IMR-90 (cell line): ENCODE results near the gene ERMARD. TPM values are rescaled to one million over a fixed set of nuclear protein-coding genes. Genes with fewer than 3 reads are reported as not detected.

Experiments used
- ATAC-seq: fragments of 200-7000 bp; cut with Tn5 transposase; 2 replicates; pipeline ENCODE4 v1.9.1; 2020; ENCODE audit warnings: low read depth, mild to moderate bottlenecking, moderate library complexity
- BruUV-seq: library from RNA; stranded (reverse); fragments of 400-500 nt; replicated peaks from 2 replicates; lab custom pipeline; 2021; lab: Mats Ljungman, UMichigan
- CTCF ChIA-PET: fragments of 300-600 bp; formaldehyde crosslinking; extraction: SDS; loops from one replicate; lab custom pipeline; 2021; ENCODE audit warnings: antibody characterized with exemption; lab: Yijun Ruan, JAX
- POLR2A ChIA-PET: fragments of 300-600 bp; sonication (Branson Sonifier 250); formaldehyde crosslinking; loops from one replicate; lab custom pipeline; 2022; ENCODE audit warnings: antibody characterized with exemption; ENCODE audit not compliant: unreplicated experiment; lab: Charles Lee
- DNase-seq: peaks from one replicate; pipeline ENCODE4 v3.0.0; 2013
- H2AFZ ChIP-seq: replicated peaks from 2 replicates; pipeline ENCODE3; 2013; ENCODE audit warnings: low read length, mild to moderate bottlenecking; ENCODE audit not compliant: poor library complexity
- H2AK5ac ChIP-seq: 2 replicates; pipeline ENCODE4 v1.6.1; 2013; ENCODE audit warnings: low read depth, low read length, inconsistent platforms
- H2AK9ac ChIP-seq: replicated peaks from 2 replicates; pipeline ENCODE3; 2013; ENCODE audit warnings: mild to moderate bottlenecking, low read depth, low read length, moderate library complexity; ENCODE audit not compliant: poor library complexity
- H2BK120ac ChIP-seq: 2 replicates; pipeline ENCODE4 v1.6.1; 2013; ENCODE audit warnings: low read depth, low read length, inconsistent platforms
- H2BK15ac ChIP-seq: 3 replicates; pipeline ENCODE4 v1.6.1; 2013; ENCODE audit warnings: low read depth, low read length, inconsistent platforms
- H2BK20ac ChIP-seq: 2 replicates; pipeline ENCODE4 v1.6.1; 2013; ENCODE audit warnings: low read depth, mild to moderate bottlenecking, inconsistent platforms, low read length, moderate library complexity
- H2BK5ac ChIP-seq: 2 replicates; pipeline ENCODE4 v1.6.1; 2013; ENCODE audit warnings: mild to moderate bottlenecking, low read depth, low read length, inconsistent platforms; ENCODE audit not compliant: poor library complexity, severe bottlenecking
- H3K14ac ChIP-seq: replicated peaks from 2 replicates; pipeline ENCODE4 v1.6.1; 2013; ENCODE audit warnings: low read depth, low read length, inconsistent platforms
- H3K18ac ChIP-seq: 2 replicates; pipeline ENCODE4 v1.6.1; 2013; ENCODE audit warnings: low read depth, low read length, control low read depth
- H3K23ac ChIP-seq: 2 replicates; pipeline ENCODE4 v1.6.1; 2013; ENCODE audit warnings: low read depth, low read length, inconsistent platforms
- H3K27ac ChIP-seq: 2 replicates; pipeline ENCODE4 v1.5.1; 2013; ENCODE audit warnings: mild to moderate bottlenecking, control low read depth, low read length; ENCODE audit not compliant: insufficient read depth
- H3K27me3 ChIP-seq: 2 replicates; pipeline ENCODE4 v1.6.1; 2013; ENCODE audit warnings: low read length; ENCODE audit not compliant: control insufficient read depth, insufficient read depth
- H3K36me3 ChIP-seq: 2 replicates; pipeline ENCODE4 v1.6.1; 2013; ENCODE audit warnings: low read length, mixed read lengths; ENCODE audit not compliant: control insufficient read depth, insufficient read depth
- H3K4ac ChIP-seq: 2 replicates; pipeline ENCODE4 v1.6.1; 2013; ENCODE audit warnings: low read depth, low read length, inconsistent platforms
- H3K4me1 ChIP-seq: 2 replicates; pipeline ENCODE4 v1.6.1; 2013; ENCODE audit warnings: low read length, mixed read lengths; ENCODE audit not compliant: control insufficient read depth, insufficient read depth
- H3K4me2 ChIP-seq: 2 replicates; pipeline ENCODE4 v1.6.1; 2013; ENCODE audit warnings: low read depth, mild to moderate bottlenecking, control low read depth, low read length, moderate library complexity
- H3K4me3 ChIP-seq: 2 replicates; pipeline ENCODE4 v1.5.1; 2013; ENCODE audit warnings: low read depth, mild to moderate bottlenecking, control low read depth, low read length, moderate library complexity; ENCODE audit not compliant: insufficient read depth
- H3K56ac ChIP-seq: 2 replicates; pipeline ENCODE4 v1.6.1; 2013; ENCODE audit warnings: low read length, inconsistent platforms; ENCODE audit not compliant: insufficient read depth; ENCODE audit errors: extremely low read depth
- H3K79me1 ChIP-seq, 2 experiments: 2 replicates each; pipeline ENCODE4 v1.6.1; 2013; ENCODE audit warnings: low read length in 2 of 2, inconsistent platforms in 1 of 2, low read depth in 1 of 2
- H3K9ac ChIP-seq: 2 replicates; pipeline ENCODE4 v1.6.1; 2013; ENCODE audit warnings: low read depth, low read length, control low read depth
- H3K9me1 ChIP-seq: 2 replicates; pipeline ENCODE4 v1.6.1; 2013; ENCODE audit warnings: low read length, inconsistent platforms; ENCODE audit not compliant: insufficient read depth
- H3K9me3 ChIP-seq: 2 replicates; pipeline ENCODE4 v1.6.1; 2013; ENCODE audit warnings: low read length; ENCODE audit not compliant: control insufficient read depth, insufficient read depth
- H4K20me1 ChIP-seq: 2 replicates; pipeline ENCODE4 v1.6.1; 2013; ENCODE audit warnings: low read length, inconsistent platforms; ENCODE audit not compliant: insufficient read depth
- H4K5ac ChIP-seq: 2 replicates; pipeline ENCODE4 v1.6.1; 2013; ENCODE audit warnings: mild to moderate bottlenecking, low read depth, low read length, control low read depth
- H4K8ac ChIP-seq, 2 experiments: 2 replicates each; pipeline ENCODE4 v1.6.1; 2013; ENCODE audit warnings: low read depth in 2 of 2, low read length in 2 of 2, control low read depth in 1 of 2, inconsistent platforms in 1 of 2
- H4K91ac ChIP-seq: 2 replicates; pipeline ENCODE4 v1.6.1; 2013; ENCODE audit warnings: low read depth, low read length, inconsistent platforms; ENCODE audit not compliant: insufficient read depth
- BHLHE40 ChIP-seq: fragments of 150-350 bp; IDR thresholded peaks from 2 replicates; pipeline ENCODE4 v1.6.1; 2016; ENCODE audit warnings: mild to moderate bottlenecking, low read depth, low read length
- CEBPB ChIP-seq: IDR thresholded peaks from 2 replicates; pipeline ENCODE4 v1.6.1; 2012; ENCODE audit warnings: low read depth, low read length, improper control_type of control experiment
- CHD1 ChIP-seq: IDR thresholded peaks from 2 replicates; pipeline ENCODE4 v1.6.1; 2012; ENCODE audit warnings: low read depth, low read length, improper control_type of control experiment
- CTCF ChIP-seq: conservative IDR thresholded peaks from 2 replicates; pipeline ENCODE4 v1.5.1; 2012; ENCODE audit warnings: mild to moderate bottlenecking, low read depth, low read length, improper control_type of control experiment
- ELK1 ChIP-seq: fragments of 150-350 bp; IDR thresholded peaks from 2 replicates; pipeline ENCODE4 v1.6.1; 2016; ENCODE audit warnings: low read depth, mild to moderate bottlenecking, low read length, moderate library complexity, borderline replicate concordance
- FOS ChIP-seq: fragments of 150-350 bp; IDR thresholded peaks from 2 replicates; pipeline ENCODE4 v1.6.1; 2016; ENCODE audit warnings: low read depth, low read length
- MAFK ChIP-seq: IDR thresholded peaks from 2 replicates; pipeline ENCODE4 v1.6.1; 2012; ENCODE audit warnings: low read depth, low read length, improper control_type of control experiment
- MAZ ChIP-seq: IDR thresholded peaks from 2 replicates; pipeline ENCODE4 v1.6.1; 2012; ENCODE audit warnings: low read depth, mild to moderate bottlenecking, low read length, improper control_type of control experiment, moderate library complexity, borderline replicate concordance
- MXI1 ChIP-seq: IDR thresholded peaks from 2 replicates; pipeline ENCODE4 v1.6.1; 2012; ENCODE audit warnings: low read depth, mild to moderate bottlenecking, low read length, moderate library complexity, borderline replicate concordance
- NFE2L2 ChIP-seq: fragments of 150-350 bp; IDR thresholded peaks from 2 replicates; pipeline ENCODE4 v1.6.1; 2016; ENCODE audit warnings: low read depth, mild to moderate bottlenecking, low read length
- POLR2A ChIP-seq: IDR thresholded peaks from 2 replicates; pipeline ENCODE4 v1.6.1; 2012; ENCODE audit warnings: mild to moderate bottlenecking, low read depth, low read length
- RAD21 ChIP-seq: IDR thresholded peaks from 2 replicates; pipeline ENCODE4 v1.6.1; 2012; ENCODE audit warnings: low read length, improper control_type of control experiment
- RCOR1 ChIP-seq: IDR thresholded peaks from 2 replicates; pipeline ENCODE4 v1.6.1; 2012; ENCODE audit warnings: mild to moderate bottlenecking, low read length, improper control_type of control experiment; ENCODE audit not compliant: insufficient replicate concordance
- RFX5 ChIP-seq: IDR thresholded peaks from 2 replicates; pipeline ENCODE4 v1.8.0; 2012; ENCODE audit warnings: low read depth, mild to moderate bottlenecking, low read length, moderate library complexity
- SMC3 ChIP-seq: fragments of 150-350 bp; IDR thresholded peaks from 2 replicates; pipeline ENCODE4 v1.6.1; 2016; ENCODE audit warnings: low read depth, mild to moderate bottlenecking, antibody characterized with exemption, low read length, moderate library complexity
- WGBS, 2 experiments: methylation state at CpG; one replicate each; pipeline versions ENCODE4 v1.1.5 to v1.1.7; 2013; ENCODE audit warnings: missing lambda C conversion rate in 2 of 2; ENCODE audit not compliant: insufficient read length in 1 of 2; ENCODE audit errors: extremely low coverage in 2 of 2; 5-methylcytosine and 5-hydroxymethylcytosine counted together
- dilution Hi-C: fragments of 300-500 bp; cut with HindIII; formaldehyde crosslinking; loops from one replicate; pipeline ENCODE4 v1.14.3; 2018; ENCODE audit warnings: low sequenced_read_pairs; ENCODE audit not compliant: unreplicated experiment
- in situ Hi-C: fragments of 300-500 bp; cut with MboI; formaldehyde crosslinking; loops from 3 replicates; pipeline ENCODE4 v1.14.3; 2019; ENCODE audit warnings: low sequenced_read_pairs, inconsistent platforms, mixed read lengths
- intact Hi-C: fragments of 100-400 bp; cut with micrococcal nuclease; formaldehyde crosslinking; loops from 2 replicates; pipeline ENCODE4 v1.10.0; 2022
- polyA plus RNA-seq, 3 experiments: library from polyadenylated mRNA; depleted of rRNA; stranded (reverse); fragments of >200 nt; gene quantifications; 2 replicates each; pipeline ENCODE4 v1.2.3, GENCODE V29; 2012; ENCODE audit warnings: low replicate concordance in 1 of 3
- total RNA-seq: library from RNA; depleted of rRNA; stranded (reverse); fragments of >200 nt; gene quantifications from 2 replicates; pipeline ENCODE4 v1.2.3, GENCODE V29; 2012

ERMARD gene
- total and polyA plus RNA-seq, 2 of the 4 experiments (the other 2 are of a cell fraction): 15.1 to 25.4 TPM

GRCh38 chr6:169714595-169714994, 36.8 kb upstream of the ERMARD start:
- no peak overlapping the region for H3K4me3 ChIP-seq
- WGBS, 2 experiments: no CpG with 5 or more reads among the region's 9 CpGs
- H3K4me2 ChIP-seq: no peak overlapping the region
- no peaks in the 10 kb centered on the region for H3K4me1 ChIP-seq
- no peak overlapping the region for H2AK5ac ChIP-seq
- no peak for ATAC-seq
- H4K20me1 ChIP-seq: peaks cover 6% of the 10 kb centered on the region; the same call in 1 of the 2 replicates
- H2BK120ac ChIP-seq: no peak overlapping the region
- TF ChIP-seq MAZ: no peak
- no peak for TF ChIP-seq RAD21
- TF ChIP-seq RCOR1: no peak
- TF ChIP-seq ELK1: no peak
- TF ChIP-seq CTCF: no peak
- no peak for TF ChIP-seq SMC3
- TF ChIP-seq MAFK: no peak
- no peak for TF ChIP-seq BHLHE40
- no peak for TF ChIP-seq NFE2L2
- no peak for TF ChIP-seq FOS
- no peak for TF ChIP-seq CEBPB
- TF ChIP-seq MXI1: no peak
- no peak for TF ChIP-seq POLR2A
- TF ChIP-seq CHD1: no peak
- no peak for TF ChIP-seq RFX5
- no peak overlapping the region for H2AFZ ChIP-seq
- H4K91ac ChIP-seq: no peak overlapping the region
- H3K9me3 ChIP-seq: no peaks in the 10 kb centered on the region
- in situ Hi-C loops (loop anchor here (10.0 kb wide), 1 partner anchor 820 kb away; no protein-coding TSS in a partner anchor), dilution Hi-C loops (no loop called here), intact Hi-C loops (no loop called here)
- peaks cover 45% of the 10 kb centered on the region for H3K36me3 ChIP-seq
- no peak overlapping the region for H3K56ac ChIP-seq
- no peak overlapping the region for H2BK20ac ChIP-seq
- no TSS peak for BruUV-seq
- no peaks in the 10 kb centered on the region for H3K27me3 ChIP-seq
- ChIA-PET POLR2A (no interaction called here), CTCF (interaction anchor here (0.6 to 1.6 kb wide), 2 partner anchors 32 to 526 kb away, joined by 3 to 10 read pairs; no protein-coding TSS in a partner anchor)
- no peak overlapping the region for H3K9ac ChIP-seq
- H3K27ac ChIP-seq: no peak overlapping the region
- H3K4ac ChIP-seq: no peak overlapping the region
- H2BK15ac ChIP-seq: no peak overlapping the region
- peaks cover 14 to 20% of the 10 kb centered on the region in 2 experiments for H3K79me1 ChIP-seq
- no peaks in the 10 kb centered on the region for H3K9me1 ChIP-seq
- H3K23ac ChIP-seq: no peak overlapping the region
- no peak overlapping the region for H2AK9ac ChIP-seq
- H2BK5ac ChIP-seq: no peak overlapping the region
- H3K14ac ChIP-seq: no peak overlapping the region
- DNase-seq: no peak
- no peak overlapping the region for H4K5ac ChIP-seq
- no peak overlapping the region for H3K18ac ChIP-seq
- H4K8ac ChIP-seq: no peak overlapping the region
